HepG2 (cell line): ENCODE measurements around the gene ELAPOR1. TPM values are rescaled to one million over a fixed set of nuclear protein-coding genes. Genes with fewer than 3 reads are reported as not detected.

ENCODE experiments used
- DRAP1 ChIP-seq: IDR thresholded peaks from 2 replicates; pipeline ENCODE4 v1.6.1; 2016; ENCODE audit warnings: missing genetic modification reagents, missing compliant biosample characterization
- ESRRA ChIP-seq: sonication (generic); formaldehyde crosslinking; IDR thresholded peaks from 2 replicates; pipeline ENCODE4 v1.5.1; 2020; ENCODE audit warnings: mild to moderate bottlenecking, low read depth, missing genetic modification reagents
- ISX ChIP-seq: sonication (generic); formaldehyde crosslinking; conservative IDR thresholded peaks from 2 replicates; pipeline ENCODE4 v1.5.0; 2020; ENCODE audit warnings: missing genetic modification reagents
- KLF9 ChIP-seq: IDR thresholded peaks from 2 replicates; pipeline ENCODE4 v1.6.1; 2016; ENCODE audit warnings: low read depth
- NR0B2 ChIP-seq: sonication (generic); formaldehyde crosslinking; IDR thresholded peaks from 2 replicates; pipeline ENCODE4 v1.4.0; 2020; ENCODE audit warnings: mild to moderate bottlenecking, missing genetic modification reagents
- ONECUT2 ChIP-seq: sonication (generic); formaldehyde crosslinking; IDR thresholded peaks from 2 replicates; pipeline ENCODE4 v1.4.0; 2020; ENCODE audit warnings: missing genetic modification reagents
- REST ChIP-seq, 2 experiments: IDR thresholded peaks; 2 replicates each; pipeline ENCODE4 v1.6.1; 2011 to 2012; ENCODE audit warnings: low read length in 2 of 2, borderline replicate concordance in 1 of 2, low read depth in 1 of 2, mild to moderate bottlenecking in 1 of 2, moderate library complexity in 1 of 2
- TCF12 ChIP-seq, 2 experiments: fragments of 450-650 bp in 1 of 2; sonication (generic) in 1 of 2; formaldehyde crosslinking in 1 of 2; IDR thresholded peaks; 2 replicates each; pipeline versions ENCODE4 v1.6.1 to v1.8.0; 2017 to 2022; ENCODE audit warnings: antibody characterized with exemption in 1 of 2, mild to moderate bottlenecking in 1 of 2, missing genetic modification reagents in 1 of 2, moderate library complexity in 1 of 2
- TEAD2 ChIP-seq: sonication (generic); formaldehyde crosslinking; IDR thresholded peaks from 2 replicates; pipeline ENCODE4 v1.9.0; 2021; ENCODE audit warnings: missing genetic modification reagents
- TRAFD1 ChIP-seq: sonication (generic); formaldehyde crosslinking; IDR thresholded peaks from 2 replicates; pipeline ENCODE4 v1.5.1; 2020; ENCODE audit warnings: missing genetic modification reagents, mild to moderate bottlenecking, borderline replicate concordance
- ZBTB25 ChIP-seq: IDR thresholded peaks from 2 replicates; pipeline ENCODE4 v1.6.1; 2018; ENCODE audit warnings: missing genetic modification reagents
- ZFY ChIP-seq: sonication (generic); formaldehyde crosslinking; IDR thresholded peaks from 2 replicates; pipeline ENCODE4 v1.4.0; 2020; ENCODE audit warnings: missing genetic modification reagents
- ZNF225 ChIP-seq: sonication (generic); formaldehyde crosslinking; IDR thresholded peaks from 2 replicates; pipeline ENCODE4 v1.4.0; 2020; ENCODE audit warnings: mild to moderate bottlenecking, missing genetic modification reagents
- ZNF333 ChIP-seq: sonication (generic); formaldehyde crosslinking; IDR thresholded peaks from 2 replicates; pipeline ENCODE4 v1.4.0; 2020; ENCODE audit warnings: mild to moderate bottlenecking, missing genetic modification reagents, borderline replicate concordance
- ZNF709 ChIP-seq: sonication (generic); formaldehyde crosslinking; IDR thresholded peaks from 2 replicates; pipeline ENCODE4 v1.5.0; 2020; ENCODE audit warnings: mild to moderate bottlenecking, missing genetic modification reagents
- ZSCAN22 ChIP-seq: sonication (generic); formaldehyde crosslinking; IDR thresholded peaks from 2 replicates; pipeline ENCODE4 v1.4.0; 2020; ENCODE audit warnings: mild to moderate bottlenecking, missing genetic modification reagents
- ZXDC ChIP-seq: sonication (generic); formaldehyde crosslinking; IDR thresholded peaks from 2 replicates; pipeline ENCODE4 v1.5.0; 2020; ENCODE audit warnings: mild to moderate bottlenecking, missing genetic modification reagents
- polyA plus RNA-seq, 8 experiments: library from polyadenylated mRNA; depleted of rRNA in 3 of 8; stranded (reverse) in 7 of 8; unstranded in 1 of 8; fragments of >200 nt; fragmentation: Illumina TruSeq in 4 of 8; extraction: Trizol in 4 of 8; gene quantifications; 2 replicates each; pipeline versions ENCODE4 v1.2.1 to v1.2.3, GENCODE V29; 2011 to 2016; ENCODE audit warnings: low read depth in 4 of 8, missing spikeins in 1 of 8, mixed read lengths in 1 of 8; ENCODE audit not compliant: insufficient read depth in 1 of 8
- total RNA-seq, 5 experiments: library from RNA; depleted of rRNA; stranded (reverse); fragments of >200 nt; fragmentation: Illumina TruSeq; extraction: Trizol; gene quantifications; 2 replicates each; pipeline ENCODE4 v1.2.3, GENCODE V29; 2016; ENCODE audit warnings: low read depth in 1 of 5

The ELAPOR1 gene
- total and polyA plus RNA-seq, 2 of the 13 experiments (the other 11 are each of a cell fraction or from before 2014, with no cell fraction given) = 0.13 to 0.20 TPM

- TF ChIP-seq NR0B2 = peak; percentile 83
- TF ChIP-seq KLF9 (CRISPR knock-in tag) = no peak
- no peak; the same call in 1 of the 2 replicates for TF ChIP-seq TRAFD1 (CRISPR knock-in tag)
- TF ChIP-seq ZNF709 (CRISPR knock-in tag) = peak; percentile 98
- peak; percentile 98 for TF ChIP-seq DRAP1 (CRISPR knock-in tag)
- no peak for TF ChIP-seq TCF12 (IDR thresholded peaks at IDR 0.05)
- TF ChIP-seq TCF12 (CRISPR knock-in tag; IDR thresholded peaks at IDR 0.05) = peak; percentile 10; the same call in 1 of the 2 replicates
- TF ChIP-seq ZSCAN22 = peak; percentile 73; the same call in 1 of the 2 replicates
- TF ChIP-seq ONECUT2 = no peak
- TF ChIP-seq REST (IDR thresholded peaks at IDR 0.05; ENCODE audit: borderline replicate concordance in 1 of 2, low read depth in 1 of 2, low read length in 2 of 2) = peak in 1 of 2 experiments; percentile 70; a peak in 1 of 4 replicates
- TF ChIP-seq ZBTB25 = peak; percentile 81
- TF ChIP-seq ISX = no peak
- TF ChIP-seq ZNF333 (CRISPR knock-in tag) = peak; percentile 69; the same call in 1 of the 2 replicates
- TF ChIP-seq ESRRA = peak; percentile 75
- TF ChIP-seq TEAD2 = peak; percentile 84; the same call in 1 of the 2 replicates
- TF ChIP-seq ZNF225 (CRISPR knock-in tag) = peak; percentile 91; the same call in 1 of the 2 replicates
- TF ChIP-seq ZXDC (CRISPR knock-in tag) = peak; percentile 76; the same call in 1 of the 2 replicates
- peak; percentile 93 for TF ChIP-seq ZFY
These were observed 13.8 kb upstream of the ELAPOR1 start (continued) for GRCh38 chr1:109099938-109100773.
